Anterior cingulate cortex (tissue), 58 donors: Measurements from ENCODE around the gene FAM240A.

Experiments
- DNase-seq, 58 donors: peaks; one replicate each; lab custom pipeline; 2025; lab: John Stamatoyannopoulos, UW

FAM240A gene

DNA sequence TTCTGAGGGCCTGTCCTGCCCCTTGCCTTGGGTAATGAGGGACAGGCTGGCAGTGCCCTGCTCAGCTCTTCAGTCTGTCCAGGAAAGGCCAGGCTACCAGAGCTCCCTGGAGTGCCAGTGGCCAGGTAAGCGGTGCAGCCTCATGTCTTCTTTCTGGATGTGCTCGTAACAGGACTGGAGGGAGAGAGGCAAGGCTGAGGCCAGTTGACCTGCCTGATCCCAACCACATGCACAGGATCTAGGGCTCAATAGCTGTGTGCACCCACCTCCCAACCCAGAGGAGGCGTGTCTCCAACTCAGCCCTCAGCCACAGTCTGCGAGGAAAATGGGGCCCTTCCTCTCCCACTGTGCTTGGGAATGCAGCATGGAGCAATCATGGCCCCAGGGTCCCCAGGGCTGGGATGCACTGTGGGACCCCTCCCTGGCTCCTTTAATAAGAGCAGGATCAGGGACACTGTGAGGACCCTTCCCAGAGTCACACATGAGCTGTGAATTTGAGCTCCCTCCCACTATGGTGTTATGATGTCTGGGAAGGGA is 58.6 kb downstream of the FAM240A start:
- no peak for DNase-seq

DNA sequence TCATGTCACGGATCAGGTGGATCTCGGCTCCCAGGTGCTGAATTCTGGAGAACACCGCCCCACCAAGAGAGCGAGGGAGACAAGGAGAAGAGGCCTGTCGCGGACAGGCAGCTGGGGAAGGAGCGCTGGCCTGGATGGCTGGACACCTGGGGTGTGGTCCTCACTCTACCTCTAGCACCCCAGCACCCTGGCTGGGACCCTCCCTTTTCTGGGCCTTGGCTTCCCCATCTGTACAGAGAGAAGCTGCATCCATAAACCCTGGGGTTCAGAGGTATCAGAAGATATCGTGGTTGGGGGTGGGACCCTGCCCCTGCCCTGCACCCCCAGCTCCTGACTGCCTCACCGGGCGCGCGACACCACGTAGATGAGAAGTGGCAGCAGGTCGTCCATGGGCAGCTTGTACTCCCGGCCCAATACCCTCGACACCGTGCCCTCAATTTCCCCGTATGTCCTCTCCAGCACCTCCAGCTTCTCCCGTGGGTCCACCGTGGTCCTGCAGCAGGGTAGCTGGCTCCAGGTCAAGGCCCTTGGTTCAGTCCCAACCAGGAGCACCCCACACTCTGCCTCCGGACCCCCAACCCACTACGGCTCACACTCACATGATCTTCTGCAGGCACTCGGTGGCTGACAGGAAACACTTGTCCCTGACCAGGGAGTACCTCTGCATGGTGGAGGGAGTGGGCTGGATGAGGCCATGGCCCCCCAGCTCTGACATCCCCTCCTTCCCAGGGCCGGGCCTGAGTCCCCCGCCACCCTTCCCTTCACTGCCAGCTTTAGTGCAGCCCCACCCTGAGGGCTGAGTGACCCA is 59.4 kb downstream of the FAM240A start:
- DNase-seq, result no peak

DNA sequence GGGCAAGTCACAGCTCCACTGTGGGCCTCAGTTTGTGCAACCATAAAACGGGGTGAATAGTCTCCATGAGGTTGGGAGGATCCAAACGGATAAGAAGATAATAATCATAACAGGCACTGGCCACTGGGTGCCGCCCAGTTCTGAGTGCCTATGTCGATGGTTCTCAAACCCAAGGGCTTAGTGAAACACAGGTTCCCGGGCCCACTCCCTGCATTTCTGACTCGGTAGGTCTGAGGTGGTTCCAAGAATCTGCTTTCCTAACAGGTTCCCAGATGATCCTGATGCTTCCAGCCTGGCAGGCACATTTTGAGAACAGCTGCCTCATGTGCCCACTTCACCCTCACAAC is 60.0 kb downstream of the FAM240A start:
- DNase-seq, result no peak

DNA sequence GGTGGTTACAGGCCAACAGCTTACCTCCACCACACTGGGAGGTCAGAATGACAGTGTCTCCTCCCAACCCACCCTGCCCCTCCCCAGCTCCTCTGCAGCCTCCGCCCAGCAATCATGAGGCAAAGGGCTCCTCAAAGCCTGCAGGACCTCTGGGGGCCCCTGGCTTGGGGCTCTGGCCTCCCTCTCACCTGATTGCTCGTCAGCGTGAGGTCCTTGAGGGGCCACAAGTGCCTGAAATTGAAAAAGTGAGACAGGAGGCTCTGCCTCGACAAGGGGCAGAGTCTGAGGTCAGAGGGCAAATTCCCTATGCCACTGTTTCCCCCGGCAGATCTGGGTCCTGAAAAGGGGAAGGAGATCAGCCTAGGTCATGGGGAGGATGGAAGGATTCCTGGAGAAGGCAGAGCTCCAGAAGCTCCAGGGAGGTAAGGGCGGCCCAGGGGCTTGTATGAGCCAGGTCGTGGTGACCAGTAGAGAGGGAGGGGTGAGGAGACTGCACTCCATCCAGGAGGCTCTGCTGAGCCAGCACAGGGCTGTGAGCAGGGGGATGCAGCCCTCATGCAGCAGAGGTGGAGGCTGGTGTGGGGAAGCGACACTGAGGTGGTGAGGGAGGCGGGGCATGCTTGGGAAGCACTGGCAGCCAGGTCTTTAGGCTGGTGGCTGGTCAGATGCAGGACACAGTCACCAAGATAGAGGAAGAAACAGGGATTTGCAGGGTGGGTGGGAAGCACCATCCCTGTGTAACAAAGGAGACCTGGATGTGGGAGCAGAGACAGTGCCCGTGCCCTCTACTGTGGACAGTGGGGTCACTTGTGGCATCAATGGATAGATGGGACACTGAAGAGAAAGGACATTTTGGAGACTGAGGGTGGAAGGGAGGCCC is 61.1 kb downstream of the FAM240A start:
- DNase-seq, result no peak

DNA sequence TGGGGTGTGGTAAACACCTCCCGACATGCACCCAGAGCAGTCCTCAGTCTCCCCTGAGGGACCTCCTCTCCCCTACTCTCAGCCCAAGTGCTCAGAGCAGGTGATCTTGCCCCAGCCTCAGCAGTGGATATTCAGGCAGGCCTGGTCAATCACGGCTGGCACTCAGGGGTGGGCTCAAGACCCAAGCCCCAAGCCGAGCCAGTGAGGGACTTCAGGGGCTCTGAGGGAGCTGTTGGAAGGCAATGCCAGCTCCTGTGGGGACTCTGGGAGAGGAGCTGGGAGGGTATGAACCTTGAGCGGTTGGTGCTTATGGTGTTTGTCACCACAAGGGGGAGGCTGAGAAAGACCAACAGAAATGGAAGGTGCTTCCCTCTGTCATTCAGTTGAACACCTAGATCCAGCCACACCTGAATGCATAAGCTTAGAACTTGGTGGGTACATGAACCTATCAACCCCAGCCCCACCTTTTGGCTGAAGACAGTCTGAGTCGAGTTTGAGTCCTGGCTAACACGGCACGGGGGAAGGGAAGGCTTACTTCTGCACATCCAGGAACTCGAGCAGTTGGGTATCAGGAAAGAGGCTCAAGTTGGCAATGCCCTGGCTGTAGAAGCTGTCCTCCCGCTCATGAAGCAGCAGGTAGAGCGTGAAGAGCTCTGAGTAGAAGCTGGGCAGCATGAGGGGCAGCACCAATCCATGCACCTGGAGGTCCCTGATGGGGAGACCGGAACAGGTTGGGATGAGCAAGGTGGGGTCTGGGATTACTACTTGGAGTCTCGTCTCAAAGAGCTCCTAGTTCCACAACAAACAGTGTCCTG is 61.9 kb downstream of the FAM240A start:
- no peak for DNase-seq

DNA sequence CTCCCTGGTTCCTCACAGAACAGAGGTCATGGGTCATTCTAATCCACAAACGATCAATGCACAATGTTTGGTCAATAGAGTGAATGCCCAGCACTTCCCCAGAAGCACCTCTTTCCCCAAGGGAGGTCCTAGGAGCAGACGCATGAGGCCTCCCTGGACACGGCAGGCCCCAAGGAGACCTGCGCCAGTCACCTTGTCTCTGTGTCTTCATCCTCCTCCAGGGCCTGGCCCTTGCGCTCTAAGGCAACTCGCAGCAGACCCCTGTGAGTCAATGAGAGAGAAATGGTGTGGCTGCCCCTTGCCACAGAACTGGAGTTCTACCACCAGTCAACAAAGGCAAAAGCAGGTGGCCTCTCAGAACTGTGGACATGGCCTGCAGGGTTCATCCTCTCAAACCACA is 63.1 kb downstream of the FAM240A start:
- DNase-seq, result no peak
